HG03025 (cell line): Measurements from ENCODE around the gene CLIP4.

Source experiments
- ATAC-seq: cut with Tn5 transposase; IDR thresholded peaks from one replicate; pipeline ENCODE4 v1.9.1; 2021; ENCODE audit warnings: mild to moderate bottlenecking, moderate library complexity; ENCODE audit not compliant: unreplicated experiment, low FRiP score

CLIP4 gene

GRCh38 chr2:29215739-29216608, 100.8 kb downstream of the CLIP4 start:
- no peak for ATAC-seq

- ATAC-seq, result no peak
These were observed 101.3 kb downstream of the CLIP4 start for GRCh38 chr2:29216609-29216909.

GRCh38 chr2:29218071-29218470, 102.9 kb downstream of the CLIP4 start:
- ATAC-seq, result no peak

GRCh38 chr2:29218550-29219125, 103.4 kb downstream of the CLIP4 start:
- no peak for ATAC-seq

- no peak for ATAC-seq
These were observed 104.2 kb downstream of the CLIP4 start for GRCh38 chr2:29219374-29219773.

GRCh38 chr2:29220506-29221270, 105.5 kb downstream of the CLIP4 start:
- ATAC-seq, result no peak

GRCh38 chr2:29222381-29223179, 107.4 kb downstream of the CLIP4 start:
- no peak for ATAC-seq

- no peak for ATAC-seq
These were observed 108.0 kb downstream of the CLIP4 start for GRCh38 chr2:29223257-29223656.

GRCh38 chr2:29223851-29224692, 108.9 kb downstream of the CLIP4 start:
- ATAC-seq, result no peak

- ATAC-seq, result no peak
These were observed 109.7 kb downstream of the CLIP4 start for GRCh38 chr2:29224693-29225551.

- no peak for ATAC-seq
These were observed 110.6 kb downstream of the CLIP4 start for GRCh38 chr2:29225814-29226213.

- ATAC-seq, result no peak
These were observed 111.2 kb downstream of the CLIP4 start for GRCh38 chr2:29226375-29226774.

- no peak for ATAC-seq
These were observed 111.6 kb downstream of the CLIP4 start for GRCh38 chr2:29226808-29227207.

GRCh38 chr2:29227935-29228675, 112.9 kb downstream of the CLIP4 start:
- ATAC-seq, result no peak

GRCh38 chr2:29228947-29229346, 113.7 kb downstream of the CLIP4 start:
- ATAC-seq, result no peak

- ATAC-seq, result no peak
These were observed 114.4 kb downstream of the CLIP4 start for GRCh38 chr2:29229640-29230039.

GRCh38 chr2:29232041-29232440, 116.8 kb downstream of the CLIP4 start:
- ATAC-seq, result no peak

- ATAC-seq, result no peak
These were observed 118.2 kb downstream of the CLIP4 start for GRCh38 chr2:29233428-29233827.
